PFSK-1 (cell line): Measurements from ENCODE around the gene KRT40.
"Not testable (repeated sequence)": the region's sequence is repeated elsewhere in the genome, so short reads cannot be mapped to it uniquely, and the experiment has no call there.

Source experiments
- FOXP2 ChIP-seq: optimal IDR thresholded peaks from 2 replicates; pipeline ENCODE3; 2011; ENCODE audit warnings: borderline replicate concordance, control low read depth, inconsistent platforms; ENCODE audit not compliant: insufficient read depth; ENCODE audit errors: extremely low read length, extremely low read depth
- POLR2AphosphoS5 ChIP-seq: IDR thresholded peaks from 2 replicates; pipeline ENCODE4 v1.6.1; 2012; ENCODE audit warnings: low read depth, mild to moderate bottlenecking, control low read depth, low read length, moderate library complexity
- SIN3A ChIP-seq: IDR thresholded peaks from 2 replicates; pipeline ENCODE4 v1.6.1; 2012; ENCODE audit warnings: mild to moderate bottlenecking, low read length, moderate library complexity, borderline replicate concordance; ENCODE audit not compliant: insufficient read depth
- TAF1 ChIP-seq: IDR thresholded peaks from 2 replicates; pipeline ENCODE4 v1.6.1; 2012; ENCODE audit warnings: low read length, control low read depth, borderline replicate concordance; ENCODE audit not compliant: insufficient read depth
- TF ChIP-seq, protein P1 (sequence below), 2 experiments: IDR thresholded peaks; 2 replicates each; pipeline versions ENCODE4 v1.6.1 to v1.8.0; 2011 to 2012; ENCODE audit warnings: low read depth in 2 of 2, low read length in 2 of 2, control low read depth in 1 of 2, inconsistent platforms in 1 of 2, mild to moderate bottlenecking in 1 of 2, moderate library complexity in 1 of 2; ENCODE audit not compliant: insufficient read depth in 1 of 2

The KRT40 gene

GRCh38 chr17:41002814-41003213, 18.7 kb upstream of the KRT40 start:
- TF ChIP-seq SIN3A (no peak), FOXP2 (no peak), POLR2AphosphoS5 (no peak), TAF1 (no peak)
- TF ChIP-seq, protein P1, sequence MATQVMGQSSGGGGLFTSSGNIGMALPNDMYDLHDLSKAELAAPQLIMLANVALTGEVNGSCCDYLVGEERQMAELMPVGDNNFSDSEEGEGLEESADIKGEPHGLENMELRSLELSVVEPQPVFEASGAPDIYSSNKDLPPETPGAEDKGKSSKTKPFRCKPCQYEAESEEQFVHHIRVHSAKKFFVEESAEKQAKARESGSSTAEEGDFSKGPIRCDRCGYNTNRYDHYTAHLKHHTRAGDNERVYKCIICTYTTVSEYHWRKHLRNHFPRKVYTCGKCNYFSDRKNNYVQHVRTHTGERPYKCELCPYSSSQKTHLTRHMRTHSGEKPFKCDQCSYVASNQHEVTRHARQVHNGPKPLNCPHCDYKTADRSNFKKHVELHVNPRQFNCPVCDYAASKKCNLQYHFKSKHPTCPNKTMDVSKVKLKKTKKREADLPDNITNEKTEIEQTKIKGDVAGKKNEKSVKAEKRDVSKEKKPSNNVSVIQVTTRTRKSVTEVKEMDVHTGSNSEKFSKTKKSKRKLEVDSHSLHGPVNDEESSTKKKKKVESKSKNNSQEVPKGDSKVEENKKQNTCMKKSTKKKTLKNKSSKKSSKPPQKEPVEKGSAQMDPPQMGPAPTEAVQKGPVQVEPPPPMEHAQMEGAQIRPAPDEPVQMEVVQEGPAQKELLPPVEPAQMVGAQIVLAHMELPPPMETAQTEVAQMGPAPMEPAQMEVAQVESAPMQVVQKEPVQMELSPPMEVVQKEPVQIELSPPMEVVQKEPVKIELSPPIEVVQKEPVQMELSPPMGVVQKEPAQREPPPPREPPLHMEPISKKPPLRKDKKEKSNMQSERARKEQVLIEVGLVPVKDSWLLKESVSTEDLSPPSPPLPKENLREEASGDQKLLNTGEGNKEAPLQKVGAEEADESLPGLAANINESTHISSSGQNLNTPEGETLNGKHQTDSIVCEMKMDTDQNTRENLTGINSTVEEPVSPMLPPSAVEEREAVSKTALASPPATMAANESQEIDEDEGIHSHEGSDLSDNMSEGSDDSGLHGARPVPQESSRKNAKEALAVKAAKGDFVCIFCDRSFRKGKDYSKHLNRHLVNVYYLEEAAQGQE (IDR thresholded peaks at IDR 0.05; ENCODE audit: insufficient read depth in 1 of 2, low read depth in 2 of 2, low read length in 2 of 2), result no peak

DNA sequence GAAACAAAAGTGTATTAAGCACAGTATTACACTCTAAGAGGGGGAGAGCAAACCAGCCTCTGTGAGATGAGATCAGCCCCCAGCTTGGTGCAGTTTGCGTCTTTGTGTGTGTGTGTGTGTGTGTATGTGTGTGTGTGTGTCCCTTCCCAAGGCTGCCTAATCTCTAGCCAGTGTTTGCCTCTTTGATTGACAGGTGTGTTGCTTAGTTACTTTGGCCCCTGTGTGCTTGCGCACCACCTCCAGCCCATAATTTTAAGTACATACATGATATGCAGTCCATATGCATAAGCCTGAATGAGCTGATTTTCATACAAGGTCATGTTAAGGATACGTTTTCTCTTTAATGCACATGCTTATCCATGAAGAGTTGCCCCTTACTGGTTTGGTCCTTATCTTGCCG, 17.7 kb upstream of the KRT40 start:
- TF ChIP-seq SIN3A, result no peak
- no peak for TF ChIP-seq TAF1
- TF ChIP-seq POLR2AphosphoS5, result no peak
- TF ChIP-seq, protein P1 (IDR thresholded peaks at IDR 0.05; ENCODE audit: insufficient read depth in 1 of 2, low read depth in 2 of 2, low read length in 2 of 2), result no peak
- no peak for TF ChIP-seq FOXP2

DNA sequence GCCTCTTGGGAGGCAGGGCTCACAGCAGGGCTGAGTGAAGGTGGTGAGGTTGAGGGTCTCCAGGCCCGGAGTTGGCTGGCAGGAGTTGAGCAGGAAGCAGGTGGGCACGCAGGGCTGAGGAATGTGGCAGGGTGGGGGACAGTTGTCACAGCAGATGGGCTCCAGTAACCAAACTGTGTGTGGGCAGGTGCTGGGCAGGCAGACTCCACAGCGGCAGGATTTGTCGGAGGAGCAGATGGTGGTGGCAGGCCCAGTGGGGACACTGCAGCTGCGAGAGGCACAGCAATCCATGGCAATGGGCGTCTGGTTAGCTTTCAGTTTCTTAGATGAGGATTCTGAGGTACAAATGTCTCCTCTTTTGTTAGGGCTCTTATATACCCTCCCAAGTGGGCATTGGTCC, 15.4 kb upstream of the KRT40 start, which contains the start of gene KRTAP3-2:
KRTAP3-2 (minus strand) TSS at position 344 of the 400 bp plus-strand sequence; CDS start at position 291, 53 bp downstream.
- TF ChIP-seq TAF1, POLR2AphosphoS5, SIN3A: not testable (repeated sequence)

GRCh38 chr17:40997361-40997760, 13.2 kb upstream of the KRT40 start:
- TF ChIP-seq TAF1, result no peak
- TF ChIP-seq POLR2AphosphoS5, result no peak
- TF ChIP-seq FOXP2, result no peak
- TF ChIP-seq, protein P1 (IDR thresholded peaks at IDR 0.05; ENCODE audit: insufficient read depth in 1 of 2, low read depth in 2 of 2, low read length in 2 of 2), result no peak
- no peak for TF ChIP-seq SIN3A

DNA sequence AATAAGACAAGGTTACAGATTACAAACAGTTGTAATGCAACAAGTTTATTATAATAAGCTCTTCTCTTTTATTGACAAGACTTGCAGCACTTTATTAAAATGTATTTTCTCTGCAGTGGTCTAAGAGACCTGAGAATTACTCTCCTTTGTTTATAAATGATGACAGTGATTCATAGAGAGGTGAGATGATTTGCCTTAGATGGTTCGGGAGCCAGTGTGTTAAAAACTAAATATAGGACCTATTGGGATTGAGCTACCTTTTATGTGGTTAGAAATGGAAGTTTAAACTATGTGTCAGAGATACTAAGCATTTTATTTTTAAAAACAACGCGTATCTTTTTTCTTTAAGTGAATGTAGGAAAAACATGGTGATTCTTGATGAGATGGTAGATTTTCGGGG, 12.7 kb upstream of the KRT40 start:
- no peak for TF ChIP-seq POLR2AphosphoS5
- TF ChIP-seq FOXP2, result no peak
- no peak for TF ChIP-seq TAF1
- TF ChIP-seq, protein P1 (IDR thresholded peaks at IDR 0.05; ENCODE audit: insufficient read depth in 1 of 2, low read depth in 2 of 2, low read length in 2 of 2), result no peak
- no peak for TF ChIP-seq SIN3A
